Sigmoid colon (tissue), 7 donors: ENCODE measurements around the gene ERVK3-1. TPM values are rescaled to one million over a fixed set of nuclear protein-coding genes. Genes with fewer than 3 reads are reported as not detected.

Experiments
- DNase-seq: peaks from one replicate; pipeline ENCODE4 v3.0.0-alpha.2; 2019
- H3K27ac ChIP-seq, 4 donors: fragments of 200-600 bp; sonication (generic); one replicate each; pipeline ENCODE4 v1.5.1; 2016 to 2019; ENCODE audit warnings: mild to moderate bottlenecking in 1 of 4
- H3K27me3 ChIP-seq, 3 donors: fragments of 200-600 bp; sonication (generic); one replicate each; pipeline ENCODE4 v1.5.1; 2019; ENCODE audit warnings: mild to moderate bottlenecking in 1 of 3
- H3K36me3 ChIP-seq, 4 donors: fragments of 200-600 bp; sonication (generic); one replicate each; pipeline ENCODE4 v1.5.1; 2016 to 2019
- H3K4me1 ChIP-seq, 4 donors: fragments of 200-600 bp; sonication (generic); one replicate each; pipeline ENCODE4 v1.5.1; 2017 to 2019
- H3K4me3 ChIP-seq, 4 donors: fragments of 200-600 bp; sonication (generic); one replicate each; pipeline ENCODE4 v1.5.1; 2017 to 2019; ENCODE audit warnings: mild to moderate bottlenecking in 2 of 4, moderate library complexity in 1 of 4
- H3K9me3 ChIP-seq, 4 donors: fragments of 200-600 bp in 3 of 4; sonication (generic) in 3 of 4; one replicate each; pipeline versions ENCODE4 v1.5.1 to v1.6.1; 2013 to 2019
- CTCF ChIP-seq, 4 experiments: fragments of 450-650 bp in 3 of 4; fragments of 200-600 bp in 1 of 4; IDR thresholded peaks; one replicate each; pipeline ENCODE4 v1.5.1; 2016 to 2019; ENCODE audit warnings: antibody characterized with exemption in 4 of 4, mild to moderate bottlenecking in 3 of 4, moderate library complexity in 2 of 4
- EP300 ChIP-seq, 4 donors: sonication (generic); formaldehyde crosslinking; IDR thresholded peaks; one replicate each; pipeline ENCODE4 v1.6.1; 2017; ENCODE audit warnings: antibody characterized with exemption in 4 of 4
- POLR2A ChIP-seq, 2 donors: fragments of 450-650 bp; IDR thresholded peaks; one replicate each; pipeline ENCODE4 v1.6.1; 2016; ENCODE audit warnings: antibody characterized with exemption in 2 of 2, mild to moderate bottlenecking in 2 of 2, moderate library complexity in 2 of 2
- POLR2AphosphoS5 ChIP-seq, 4 donors: sonication (generic); formaldehyde crosslinking; IDR thresholded peaks; one replicate each; pipeline ENCODE4 v1.6.1; 2017; ENCODE audit warnings: antibody characterized with exemption in 4 of 4
- WGBS, 2 donors: extraction: QIAGEN DNeasy Blood & Tissue Kit; methylation state at CpG; one replicate each; pipeline ENCODE4 v1.1.7; 2013; 5-methylcytosine and 5-hydroxymethylcytosine counted together
- intact Hi-C: fragments of 100-400 bp; cut with DNase I; formaldehyde crosslinking; loops from one replicate; pipeline ENCODE4 v1.15.1; 2023
- polyA plus RNA-seq, 3 donors: library from polyadenylated mRNA; stranded (reverse); fragments of 200-250 nt; gene quantifications; one replicate each; pipeline ENCODE4 v1.2.3, GENCODE V29; 2013
- total RNA-seq, 4 donors: library from RNA; depleted of rRNA; stranded (reverse); fragments of >200 nt; gene quantifications; one replicate each; pipeline ENCODE4 v1.1.0, GENCODE V29; 2016
- donor health status: healthy with polysubstance abuse.
- donor health status: Bipolar disorder and iron deficiency.
- donor health status: healthy.

ERVK3-1 gene
- total and polyA plus RNA-seq, 7 donors: 23.6 to 49.4 (median 41.7) TPM

GRCh38 chr19:58349590-58349989, 44.4 kb downstream of the ERVK3-1 start:
- 40 to 42% methylated on average over 8 of the region's 8 CpGs for WGBS, 2 donors
- TF ChIP-seq POLR2A (IDR thresholded peaks at IDR 0.05) (no peak), CTCF (IDR thresholded peaks at IDR 0.05) (no peak), EP300 (IDR thresholded peaks at IDR 0.05) (no peak), POLR2AphosphoS5 (IDR thresholded peaks at IDR 0.05) (no peak)
- H3K36me3 ChIP-seq: no peaks in the 10 kb centered on the region
- H3K4me1 ChIP-seq: peaks cover 0 to 17% (median 12%) of the 10 kb centered on the region in 4 donors
- DNase-seq: no peak
- H3K4me3 ChIP-seq: no peak overlapping the region
- no peaks in the 10 kb centered on the region for H3K9me3 ChIP-seq
- intact Hi-C loops: no loop called here
- no peak overlapping the region for H3K27ac ChIP-seq
- H3K27me3 ChIP-seq: peaks cover 37 to 96% (median 87%) of the 10 kb centered on the region in 3 donors

GRCh38 chr19:58350001-58350861, 45.1 kb downstream of the ERVK3-1 start:
- no peak for DNase-seq
- Histone ChIP-seq H3K27ac (no peak overlapping the region), H3K27me3 (peaks cover 37 to 100% (median 94%) of the 10 kb centered on the region in 3 donors), H3K4me1 (peaks cover 0 to 17% (median 12%) of the 10 kb centered on the region in 4 donors), H3K4me3 (peak overlapping the region in 1 of 4 donors; percentile 7), H3K36me3 (no peaks in the 10 kb centered on the region), H3K9me3 (no peaks in the 10 kb centered on the region)
- intact Hi-C loops: no loop called here
- no peak for TF ChIP-seq CTCF (IDR thresholded peaks at IDR 0.05)
- TF ChIP-seq POLR2A (IDR thresholded peaks at IDR 0.05): no peak
- no peak for TF ChIP-seq EP300 (IDR thresholded peaks at IDR 0.05)
- TF ChIP-seq POLR2AphosphoS5 (IDR thresholded peaks at IDR 0.05): no peak
- 21 to 28% methylated on average over 84 of the region's 84 CpGs for WGBS, 2 donors

- intact Hi-C loops: no loop called here
- TF ChIP-seq CTCF (IDR thresholded peaks at IDR 0.05) (no peak), POLR2AphosphoS5 (IDR thresholded peaks at IDR 0.05) (no peak), POLR2A (IDR thresholded peaks at IDR 0.05) (no peak), EP300 (IDR thresholded peaks at IDR 0.05) (no peak)
- H3K4me3 ChIP-seq: no peak overlapping the region
- whole genome bisulfite sequencing, 2 donors: 70 to 77% methylated on average over 34 of the region's 34 CpGs
- no peak overlapping the region for H3K27ac ChIP-seq
- H3K27me3 ChIP-seq: peaks cover 39 to 100% (median 93%) of the 10 kb centered on the region in 3 donors
- peaks cover 0 to 22% (median 14%) of the 10 kb centered on the region in 4 donors for H3K4me1 ChIP-seq
- no peak for DNase-seq
- H3K36me3 ChIP-seq: no peaks in the 10 kb centered on the region
- H3K9me3 ChIP-seq: no peaks in the 10 kb centered on the region
Measured at GRCh38 chr19:58350871-58351557, 45.8 kb downstream of the ERVK3-1 start.

- no peak for DNase-seq
- 87 to 90% methylated on average over 9 of the region's 9 CpGs for WGBS, 2 donors
- Histone ChIP-seq H3K36me3 (no peaks in the 10 kb centered on the region), H3K27me3 (peaks cover 44 to 100% (median 93%) of the 10 kb centered on the region in 3 donors), H3K27ac (no peak overlapping the region), H3K9me3 (no peaks in the 10 kb centered on the region), H3K4me3 (no peak overlapping the region), H3K4me1 (peaks cover 0 to 28% (median 19%) of the 10 kb centered on the region in 4 donors)
- intact Hi-C loops: no loop called here
- TF ChIP-seq POLR2A (IDR thresholded peaks at IDR 0.05) (no peak), EP300 (IDR thresholded peaks at IDR 0.05) (no peak), POLR2AphosphoS5 (IDR thresholded peaks at IDR 0.05) (no peak), CTCF (IDR thresholded peaks at IDR 0.05) (no peak)
Measured at GRCh38 chr19:58351558-58351878, 46.3 kb downstream of the ERVK3-1 start.
